GM12878 (cell line): Measurements from ENCODE around the gene ATP6V0D1. TPM values are rescaled to one million over a fixed set of nuclear protein-coding genes. Genes with fewer than 3 reads are reported as not detected.

Source experiments
- BMI1 ChIP-seq: fragments of 450-650 bp; IDR thresholded peaks from 2 replicates; pipeline ENCODE4 v1.6.1; 2016; ENCODE audit warnings: mild to moderate bottlenecking, moderate library complexity, borderline replicate concordance
- BRCA1 ChIP-seq: IDR thresholded peaks from 2 replicates; pipeline ENCODE4 v1.6.1; 2011; ENCODE audit warnings: low read depth, low read length, improper control_type of control experiment
- CHD1 ChIP-seq: IDR thresholded peaks from 2 replicates; pipeline ENCODE4 v1.6.1; 2012; ENCODE audit warnings: low read depth, low read length, improper control_type of control experiment
- CHD4 ChIP-seq: fragments of 200-600 bp; sonication (generic); IDR thresholded peaks from 2 replicates; pipeline ENCODE4 v1.6.1; 2016; ENCODE audit warnings: mild to moderate bottlenecking
- IKZF1 ChIP-seq: fragments of 450-650 bp; conservative IDR thresholded peaks from 2 replicates; pipeline ENCODE4 v1.6.1; 2017; ENCODE audit warnings: antibody characterized with exemption, mild to moderate bottlenecking
- IKZF2 ChIP-seq, 2 experiments: fragments of 450-650 bp; IDR thresholded peaks; 2 replicates each; pipeline ENCODE4 v1.6.1; 2017; ENCODE audit warnings: mild to moderate bottlenecking in 2 of 2, moderate library complexity in 2 of 2
- KDM1A ChIP-seq: fragments of 200-600 bp; sonication (generic); IDR thresholded peaks from 2 replicates; pipeline ENCODE4 v1.6.1; 2016; ENCODE audit warnings: borderline replicate concordance
- MLLT1 ChIP-seq: fragments of 450-650 bp; IDR thresholded peaks from 2 replicates; pipeline ENCODE4 v1.6.1; 2016; ENCODE audit warnings: mild to moderate bottlenecking
- NR2F1 ChIP-seq: fragments of 450-650 bp; conservative IDR thresholded peaks from 2 replicates; pipeline ENCODE4 v1.6.1; 2017; ENCODE audit warnings: mild to moderate bottlenecking
- PBX3 ChIP-seq: IDR thresholded peaks from 2 replicates; pipeline ENCODE4 v1.6.1; 2011; ENCODE audit warnings: mild to moderate bottlenecking, low read depth, low read length, moderate library complexity; ENCODE audit not compliant: insufficient replicate concordance
- RFX5 ChIP-seq: IDR thresholded peaks from 2 replicates; pipeline ENCODE4 v1.6.1; 2011; ENCODE audit warnings: low read depth, low read length, improper control_type of control experiment
- SREBF2 ChIP-seq: IDR thresholded peaks from 2 replicates; pipeline ENCODE4 v1.6.1; 2012; ENCODE audit warnings: mild to moderate bottlenecking, low read length
- SRF ChIP-seq, 2 experiments: IDR thresholded peaks; 2 replicates each; pipeline ENCODE4 v1.6.1; 2011; ENCODE audit warnings: low read depth in 2 of 2, low read length in 2 of 2, mild to moderate bottlenecking in 1 of 2, moderate library complexity in 1 of 2
- TBL1XR1 ChIP-seq: IDR thresholded peaks from 2 replicates; pipeline ENCODE4 v1.6.1; 2012; ENCODE audit warnings: low read depth, low read length, improper control_type of control experiment
- TCF3 ChIP-seq: IDR thresholded peaks from 2 replicates; pipeline ENCODE4 v1.6.1; 2012; ENCODE audit warnings: low read depth, mild to moderate bottlenecking, low read length, borderline replicate concordance; ENCODE audit not compliant: insufficient read depth
- polyA plus RNA-seq, 11 experiments: library from polyadenylated mRNA; depleted of rRNA in 4 of 11; unstranded in 6 of 11; stranded (reverse) in 5 of 11; fragments of >200 nt; fragmentation: Nextera tagmentation in 4 of 11; fragmentation: Illumina TruSeq in 1 of 11; extraction: Ambion mirVana in 4 of 11; extraction: Trizol in 1 of 11; gene quantifications; 1 replicate in 1 of 11; 2 replicates in 10 of 11; pipeline versions ENCODE4 v1.2.1 to v1.2.3, GENCODE V29; 2011 to 2016; ENCODE audit warnings: inconsistent platforms in 2 of 11, missing spikeins in 2 of 11, low read depth in 1 of 11
- total RNA-seq, 4 experiments: library from RNA; depleted of rRNA in 3 of 4; stranded (reverse); fragments of >200 nt in 3 of 4; fragmentation: Illumina TruSeq in 1 of 4; extraction: Trizol in 1 of 4; gene quantifications; 2 replicates each; pipeline versions ENCODE4 v1.2.1 to v1.2.3, GENCODE V29; 2013 to 2021
- TF ChIP-seq, protein P1 (sequence below): fragments of 450-650 bp; IDR thresholded peaks from 2 replicates; pipeline ENCODE4 v1.6.1; 2018; ENCODE audit warnings: borderline replicate concordance, mild to moderate bottlenecking; ENCODE audit not compliant: partially characterized antibody
- TF ChIP-seq, protein P2 (sequence below): IDR thresholded peaks from 2 replicates; pipeline ENCODE4 v1.6.1; 2012; ENCODE audit warnings: mild to moderate bottlenecking, low read depth, low read length

Gene ATP6V0D1
- total and polyA plus RNA-seq, 10 of the 15 experiments (the other 5 are each of a cell fraction or from before 2014, with no cell fraction given): 28.1 to 141 (median 70.3) TPM

DNA sequence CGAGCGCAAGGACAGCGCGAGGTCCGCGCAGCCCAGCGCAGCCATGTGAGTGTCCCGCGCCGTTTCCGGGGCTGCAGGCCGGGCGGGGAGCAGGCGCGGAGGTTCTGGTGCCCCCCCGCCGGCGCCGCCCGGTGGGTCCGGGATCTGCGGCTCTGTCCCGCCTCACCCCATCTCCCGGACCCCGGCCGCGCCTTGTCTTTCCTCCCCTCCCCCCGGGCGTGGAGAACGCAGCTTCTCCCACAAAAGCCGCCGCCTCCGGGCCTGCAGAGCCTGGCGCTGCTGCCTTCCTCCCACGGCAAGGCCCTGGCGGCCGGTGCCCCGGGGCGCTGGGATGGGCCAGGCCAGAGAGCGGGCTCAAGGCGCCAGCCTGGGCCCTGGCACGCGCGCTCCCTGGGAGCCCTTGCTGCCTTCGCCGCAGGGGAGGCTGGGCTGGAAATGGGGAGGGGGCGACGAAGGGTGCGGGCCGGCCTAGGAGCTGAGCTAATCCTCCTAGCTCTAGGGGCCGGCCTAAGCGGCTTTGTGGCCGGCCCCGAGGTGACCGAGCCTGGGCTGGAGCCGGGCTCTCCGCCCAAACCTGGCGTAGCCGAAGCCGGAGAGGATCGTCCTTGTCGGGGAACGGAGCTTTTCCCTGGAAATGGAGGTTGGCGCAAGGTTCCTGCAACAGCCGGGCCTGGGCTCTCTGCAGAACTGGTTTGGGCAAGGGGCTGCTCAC, 48.1 kb upstream of the ATP6V0D1 start (continued):
- TF ChIP-seq IKZF1 (peak; percentile 65), IKZF2 (IDR thresholded peaks at IDR 0.05) (no peak), TBL1XR1 (no peak), PBX3 (no peak), NR2F1 (0 out of 2 replicates have a peak, but pooled peaks have one; percentile 26), BRCA1 (no peak), MLLT1 (no peak), TCF3 (no peak), SRF (IDR thresholded peaks at IDR 0.05; ENCODE audit: low read depth in 2 of 2, low read length in 2 of 2) (no peak), BMI1 (no peak), CHD4 (no peak), CHD1 (no peak), KDM1A (no peak), RFX5 (no peak), SREBF2 (no peak)
- TF ChIP-seq, protein P1, sequence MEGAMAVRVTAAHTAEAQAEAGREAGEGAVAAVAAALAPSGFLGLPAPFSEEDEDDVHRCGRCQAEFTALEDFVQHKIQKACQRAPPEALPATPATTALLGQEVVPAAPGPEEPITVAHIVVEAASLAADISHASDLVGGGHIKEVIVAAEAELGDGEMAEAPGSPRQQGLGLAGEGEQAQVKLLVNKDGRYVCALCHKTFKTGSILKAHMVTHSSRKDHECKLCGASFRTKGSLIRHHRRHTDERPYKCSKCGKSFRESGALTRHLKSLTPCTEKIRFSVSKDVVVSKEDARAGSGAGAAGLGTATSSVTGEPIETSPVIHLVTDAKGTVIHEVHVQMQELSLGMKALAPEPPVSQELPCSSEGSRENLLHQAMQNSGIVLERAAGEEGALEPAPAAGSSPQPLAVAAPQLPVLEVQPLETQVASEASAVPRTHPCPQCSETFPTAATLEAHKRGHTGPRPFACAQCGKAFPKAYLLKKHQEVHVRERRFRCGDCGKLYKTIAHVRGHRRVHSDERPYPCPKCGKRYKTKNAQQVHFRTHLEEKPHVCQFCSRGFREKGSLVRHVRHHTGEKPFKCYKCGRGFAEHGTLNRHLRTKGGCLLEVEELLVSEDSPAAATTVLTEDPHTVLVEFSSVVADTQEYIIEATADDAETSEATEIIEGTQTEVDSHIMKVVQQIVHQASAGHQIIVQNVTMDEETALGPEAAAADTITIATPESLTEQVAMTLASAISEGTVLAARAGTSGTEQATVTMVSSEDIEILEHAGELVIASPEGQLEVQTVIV: no peak
- TF ChIP-seq, protein P2, sequence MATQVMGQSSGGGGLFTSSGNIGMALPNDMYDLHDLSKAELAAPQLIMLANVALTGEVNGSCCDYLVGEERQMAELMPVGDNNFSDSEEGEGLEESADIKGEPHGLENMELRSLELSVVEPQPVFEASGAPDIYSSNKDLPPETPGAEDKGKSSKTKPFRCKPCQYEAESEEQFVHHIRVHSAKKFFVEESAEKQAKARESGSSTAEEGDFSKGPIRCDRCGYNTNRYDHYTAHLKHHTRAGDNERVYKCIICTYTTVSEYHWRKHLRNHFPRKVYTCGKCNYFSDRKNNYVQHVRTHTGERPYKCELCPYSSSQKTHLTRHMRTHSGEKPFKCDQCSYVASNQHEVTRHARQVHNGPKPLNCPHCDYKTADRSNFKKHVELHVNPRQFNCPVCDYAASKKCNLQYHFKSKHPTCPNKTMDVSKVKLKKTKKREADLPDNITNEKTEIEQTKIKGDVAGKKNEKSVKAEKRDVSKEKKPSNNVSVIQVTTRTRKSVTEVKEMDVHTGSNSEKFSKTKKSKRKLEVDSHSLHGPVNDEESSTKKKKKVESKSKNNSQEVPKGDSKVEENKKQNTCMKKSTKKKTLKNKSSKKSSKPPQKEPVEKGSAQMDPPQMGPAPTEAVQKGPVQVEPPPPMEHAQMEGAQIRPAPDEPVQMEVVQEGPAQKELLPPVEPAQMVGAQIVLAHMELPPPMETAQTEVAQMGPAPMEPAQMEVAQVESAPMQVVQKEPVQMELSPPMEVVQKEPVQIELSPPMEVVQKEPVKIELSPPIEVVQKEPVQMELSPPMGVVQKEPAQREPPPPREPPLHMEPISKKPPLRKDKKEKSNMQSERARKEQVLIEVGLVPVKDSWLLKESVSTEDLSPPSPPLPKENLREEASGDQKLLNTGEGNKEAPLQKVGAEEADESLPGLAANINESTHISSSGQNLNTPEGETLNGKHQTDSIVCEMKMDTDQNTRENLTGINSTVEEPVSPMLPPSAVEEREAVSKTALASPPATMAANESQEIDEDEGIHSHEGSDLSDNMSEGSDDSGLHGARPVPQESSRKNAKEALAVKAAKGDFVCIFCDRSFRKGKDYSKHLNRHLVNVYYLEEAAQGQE: no peak
